HG02588 (cell line): ENCODE results near the gene KIAA1958.
"Not testable (repeated sequence)": the region's sequence is repeated elsewhere in the genome, so short reads cannot be mapped to it uniquely, and the experiment has no call there.

Experiments used
- ATAC-seq: cut with Tn5 transposase; IDR thresholded peaks from one replicate; pipeline ENCODE4 v1.9.1; 2021; ENCODE audit warnings: mild to moderate bottlenecking, moderate library complexity; ENCODE audit not compliant: unreplicated experiment

Gene KIAA1958

GRCh38 chr9:112489039-112489546, 2.5 kb downstream of the KIAA1958 start:
- no peak for ATAC-seq

GRCh38 chr9:112489876-112490666, 3.4 kb downstream of the KIAA1958 start:
- no peak for ATAC-seq

DNA sequence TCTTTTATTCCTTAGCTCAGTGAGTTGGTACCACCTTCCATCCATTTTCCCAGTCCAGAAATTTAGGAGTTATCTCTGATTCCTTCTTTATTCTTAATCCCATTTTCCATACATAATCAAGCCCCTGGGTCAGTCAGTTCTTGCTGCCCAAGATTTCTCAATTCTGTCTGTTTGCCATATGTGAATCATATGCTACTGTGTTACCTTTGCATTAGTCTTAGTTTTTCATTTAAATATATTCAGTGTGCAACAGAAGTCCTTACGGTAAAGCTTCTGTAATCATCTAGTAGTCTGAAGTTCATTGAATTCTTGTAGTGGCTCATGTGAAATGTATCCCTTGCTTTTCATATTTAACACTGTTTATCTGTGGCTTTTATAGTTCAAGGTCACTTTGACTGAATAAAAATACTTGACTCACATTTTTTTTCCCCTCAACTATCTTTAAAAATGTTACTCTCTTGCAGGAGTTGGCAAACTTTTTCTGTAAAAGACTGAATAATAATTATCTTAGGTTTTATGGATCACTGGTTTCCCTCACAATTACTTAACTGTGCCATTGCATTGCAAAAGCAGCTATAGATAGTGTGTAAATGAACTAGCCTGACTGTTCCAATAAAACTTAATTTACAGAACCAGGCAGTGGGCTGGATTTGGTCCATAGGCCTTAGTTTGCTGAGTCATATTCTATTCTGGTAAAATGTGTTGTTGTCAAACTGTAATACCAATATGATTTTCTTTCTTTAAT, 6.9 kb downstream of the KIAA1958 start:
- no peak for ATAC-seq

DNA sequence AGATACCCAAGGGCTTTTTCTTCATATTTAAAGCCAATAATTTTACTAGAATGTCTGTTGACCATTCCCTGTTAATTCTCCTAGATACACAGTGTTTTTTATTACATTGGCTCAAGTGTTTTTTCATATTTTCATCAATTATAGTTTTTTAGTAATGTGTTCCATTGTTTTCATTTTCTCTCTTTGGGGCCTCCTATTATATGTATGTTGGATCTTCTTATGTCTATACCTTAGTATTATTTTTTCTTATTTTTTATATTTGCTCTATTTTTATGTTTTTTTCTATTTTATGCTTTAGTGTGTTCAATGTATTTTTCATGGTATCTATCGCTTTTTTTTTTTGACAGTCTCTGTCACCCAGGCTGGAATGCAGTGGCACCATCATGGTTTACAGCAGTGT, 7.5 kb downstream of the KIAA1958 start:
- ATAC-seq = no peak

- ATAC-seq = no peak
These were observed 9.0 kb downstream of the KIAA1958 start for GRCh38 chr9:112495614-112496013.

GRCh38 chr9:112496074-112496722, 9.6 kb downstream of the KIAA1958 start:
- no peak for ATAC-seq

DNA sequence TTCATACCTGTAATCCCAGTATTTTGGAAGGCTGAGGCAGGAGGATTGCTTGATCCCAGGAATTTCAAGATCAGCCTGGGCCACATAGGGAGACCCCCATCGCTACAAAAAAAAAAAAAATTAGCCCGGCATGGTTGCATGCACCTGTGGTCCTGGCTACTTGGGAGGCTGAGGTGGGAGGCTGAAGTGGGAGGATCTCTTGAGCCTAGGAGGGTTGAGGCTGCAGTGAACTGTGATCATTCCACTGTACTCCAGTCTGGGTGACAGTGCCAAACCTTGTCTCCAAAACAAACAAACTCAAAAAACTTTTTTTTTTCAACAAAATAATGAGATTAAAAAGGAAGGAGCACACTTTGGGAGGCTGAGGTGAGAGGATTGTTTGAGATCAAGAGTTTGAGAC, 14.2 kb downstream of the KIAA1958 start:
- ATAC-seq = no peak

DNA sequence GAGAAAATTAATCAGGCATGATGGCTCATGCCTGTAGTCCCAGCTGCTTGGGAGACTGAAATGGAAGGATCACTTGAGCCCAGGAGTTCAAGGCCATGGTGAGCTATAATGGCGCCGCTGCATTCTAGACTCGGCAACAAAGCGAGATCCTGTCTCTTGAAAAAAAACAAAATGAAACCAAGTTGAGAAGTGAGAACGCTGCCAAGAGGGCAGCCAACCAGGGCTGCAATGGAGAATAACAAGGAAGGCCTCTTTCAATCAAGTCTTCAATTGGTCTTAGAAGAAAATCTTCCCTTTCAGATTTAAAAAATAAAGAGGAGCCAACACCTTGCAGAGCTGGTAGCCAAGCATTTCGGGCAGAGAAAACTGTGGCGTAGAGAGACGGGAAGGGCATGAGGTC, 14.7 kb downstream of the KIAA1958 start:
- no peak for ATAC-seq

DNA sequence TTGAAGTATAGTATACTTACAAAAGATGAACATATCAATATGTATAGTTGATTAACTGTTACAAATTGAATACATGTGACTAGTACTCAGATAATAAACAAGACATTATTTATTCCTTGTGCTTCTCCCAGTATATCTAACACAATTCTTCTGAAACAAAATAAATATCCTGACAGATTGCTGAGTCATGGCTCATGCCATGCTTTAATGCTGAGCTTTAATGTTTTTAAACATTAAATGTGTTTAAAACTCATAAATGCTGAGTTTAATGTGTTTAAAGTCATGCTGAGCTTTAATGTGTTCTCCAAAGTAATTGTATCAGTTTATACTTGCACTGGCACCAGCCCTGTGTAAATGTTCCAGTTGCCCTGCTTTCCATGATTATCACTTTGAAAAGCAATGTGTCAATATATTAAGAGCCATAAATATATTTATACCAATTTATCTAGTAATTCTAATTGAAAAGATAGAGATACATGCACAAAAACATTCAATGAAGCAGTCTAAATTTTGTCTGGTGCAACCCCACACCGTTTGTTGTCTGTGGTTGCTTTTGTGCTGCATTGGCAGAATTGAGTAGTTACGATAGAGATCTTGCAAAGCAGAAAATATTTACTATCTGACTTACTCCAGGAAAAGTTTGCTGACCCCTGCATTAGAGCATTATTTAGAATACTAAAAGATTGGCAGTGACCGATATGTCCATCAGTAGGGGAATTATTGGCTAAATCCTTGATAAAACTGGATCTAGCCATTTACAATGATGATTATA, 15.7 kb downstream of the KIAA1958 start:
- ATAC-seq = no peak

- no peak for ATAC-seq
These were observed 16.5 kb downstream of the KIAA1958 start for GRCh38 chr9:112503170-112503569.

- no peak for ATAC-seq
These were observed 18.5 kb downstream of the KIAA1958 start for GRCh38 chr9:112505086-112505485.

GRCh38 chr9:112505607-112506006, 19.0 kb downstream of the KIAA1958 start:
- ATAC-seq = no peak

DNA sequence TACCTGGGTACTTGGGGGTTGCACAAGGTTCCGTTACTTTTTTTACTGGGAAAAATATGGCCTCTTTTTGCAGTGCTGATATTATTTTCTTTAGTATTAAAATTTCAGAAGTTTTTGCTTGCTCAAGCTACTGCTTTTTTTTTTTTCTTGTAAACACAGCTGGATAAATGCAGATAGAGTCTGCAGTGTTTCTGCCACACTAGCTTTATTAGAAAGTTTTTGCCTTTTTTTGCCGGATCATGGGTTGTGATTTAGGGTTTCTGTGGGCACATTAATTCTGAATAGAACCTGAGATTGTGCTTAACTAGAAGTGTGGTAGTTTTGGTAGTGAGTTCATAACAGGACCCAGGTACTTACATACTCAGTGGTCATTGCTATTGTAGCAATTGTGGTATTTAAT, 19.9 kb downstream of the KIAA1958 start:
- ATAC-seq = no peak

DNA sequence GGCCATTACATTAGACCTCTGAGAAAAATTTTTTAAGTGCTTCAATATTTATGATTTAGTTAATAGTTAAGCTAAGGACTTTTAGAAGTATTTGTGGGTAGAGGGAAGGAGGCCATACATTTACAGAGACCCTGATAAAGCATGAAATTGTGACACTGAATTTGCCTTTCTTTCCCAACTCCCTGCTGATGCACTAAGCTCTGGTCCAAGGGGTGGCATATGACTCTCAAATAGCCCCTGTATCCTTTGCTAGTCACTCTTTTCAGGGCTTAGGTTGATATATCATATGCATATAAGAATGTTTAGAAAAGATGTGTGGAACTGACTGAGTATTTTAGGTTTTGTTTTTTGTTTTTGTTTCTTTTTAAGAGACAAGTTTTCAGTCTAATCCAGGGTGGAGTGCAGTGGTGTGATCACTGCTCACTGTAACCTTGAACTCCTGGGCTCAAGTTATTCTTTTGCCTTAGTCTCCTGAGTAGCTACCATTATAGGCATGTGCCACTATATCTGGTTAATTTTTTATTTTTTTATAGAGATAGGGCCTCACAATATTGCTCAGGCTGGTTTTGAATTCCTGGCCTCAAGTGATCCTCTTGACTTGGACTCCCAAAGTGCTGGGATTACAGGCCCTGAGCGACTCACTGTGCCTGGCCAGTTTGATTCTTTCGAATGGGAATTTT, 20.5 kb downstream of the KIAA1958 start:
- ATAC-seq = no peak

DNA sequence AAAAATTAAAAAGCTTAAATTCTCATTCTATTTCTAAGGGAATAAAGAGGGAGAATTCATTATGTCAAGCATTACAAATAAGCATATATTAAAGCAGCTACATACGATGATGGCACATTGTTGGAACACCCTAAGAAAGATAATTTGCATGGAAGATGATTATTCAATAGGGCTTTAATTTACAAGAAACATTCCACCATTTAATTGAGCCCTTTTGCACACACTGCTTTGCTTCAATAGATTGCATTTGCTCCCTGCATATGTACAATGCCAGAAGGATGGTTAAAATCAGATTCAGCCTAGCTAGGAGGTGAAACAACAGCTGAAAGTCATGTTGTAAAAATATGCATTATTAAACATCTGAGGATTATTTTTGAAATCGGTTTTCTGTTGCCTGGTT, 21.8 kb downstream of the KIAA1958 start:
- ATAC-seq = no peak

DNA sequence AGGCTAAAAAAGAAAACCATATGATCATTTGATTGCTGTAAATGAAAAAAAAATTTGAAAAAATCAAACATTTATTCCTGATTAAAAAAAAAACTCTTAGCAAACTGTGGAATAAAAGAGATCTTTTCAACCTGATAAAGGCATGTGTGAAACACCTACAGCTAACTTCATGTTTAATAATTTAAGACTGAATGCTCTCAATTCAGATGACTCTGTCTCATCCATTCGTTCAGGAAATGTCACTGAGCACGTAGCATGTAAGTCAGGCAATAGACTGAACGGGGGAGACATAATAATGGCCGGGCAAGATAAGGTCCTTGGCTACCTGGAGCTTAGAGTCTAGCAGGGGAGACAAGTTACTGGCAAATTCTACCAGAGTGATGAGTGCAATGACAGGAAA, 25.8 kb downstream of the KIAA1958 start:
- ATAC-seq = not testable (repeated sequence)

DNA sequence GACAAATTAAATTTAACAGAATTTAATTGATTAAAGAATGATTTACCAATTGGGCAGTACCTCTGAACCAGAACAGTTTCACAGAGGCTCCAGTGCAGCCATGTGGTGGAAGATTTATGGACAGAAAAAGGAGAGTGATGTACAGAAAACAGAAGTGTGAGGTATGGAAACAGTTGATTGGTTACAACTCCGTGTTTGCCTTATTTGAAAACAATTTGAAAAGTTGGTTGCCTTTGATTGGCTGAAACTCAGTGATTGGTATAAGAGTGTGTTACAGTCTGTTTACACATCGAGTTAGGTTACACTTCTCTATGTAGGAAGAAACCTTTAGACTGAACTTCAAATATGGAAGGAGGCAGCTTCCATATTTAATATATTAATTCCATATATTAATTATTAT, 30.1 kb downstream of the KIAA1958 start:
- no peak for ATAC-seq

- no peak for ATAC-seq
These were observed 33.4 kb downstream of the KIAA1958 start for GRCh38 chr9:112520069-112520468.

GRCh38 chr9:112520656-112521055, 34.0 kb downstream of the KIAA1958 start:
- no peak for ATAC-seq

DNA sequence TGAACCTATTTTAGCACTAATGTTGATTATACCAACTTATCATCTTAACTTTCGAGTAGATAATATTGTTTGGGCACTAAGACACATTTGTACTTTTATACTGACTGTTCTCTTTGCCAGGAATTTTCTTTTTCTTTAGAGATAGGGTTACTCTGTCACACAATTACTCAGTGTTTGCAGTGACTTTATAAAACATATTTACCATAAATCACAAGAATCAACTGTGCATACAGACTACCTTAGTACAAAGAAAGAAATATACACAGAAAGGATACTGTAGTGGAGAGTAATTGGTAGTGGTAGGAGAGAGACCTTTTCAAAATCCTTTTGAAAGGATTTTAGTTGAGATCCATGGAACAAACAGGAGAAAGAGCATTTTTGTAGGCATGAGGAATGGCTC, 40.3 kb downstream of the KIAA1958 start:
- ATAC-seq = no peak
